HepG2 (cell line): ENCODE measurements around the gene SLC34A2.

Source experiments
- BRD4 ChIP-seq: sonication (generic); formaldehyde crosslinking; IDR thresholded peaks from 2 replicates; pipeline ENCODE4 v1.4.0; 2020; ENCODE audit warnings: missing genetic modification reagents
- CHCHD3 ChIP-seq: sonication (generic); formaldehyde crosslinking; IDR thresholded peaks from 2 replicates; pipeline ENCODE4 v1.8.0; 2022; ENCODE audit warnings: mild to moderate bottlenecking, missing genetic modification reagents, moderate library complexity
- POLR2A ChIP-seq, 2 experiments: IDR thresholded peaks; 2 replicates each; pipeline ENCODE4 v1.6.1; 2011; ENCODE audit warnings: low read depth in 2 of 2, low read length in 2 of 2, mild to moderate bottlenecking in 1 of 2, moderate library complexity in 1 of 2; ENCODE audit not compliant: insufficient read depth in 1 of 2
- PRDM4 ChIP-seq: sonication (generic); formaldehyde crosslinking; IDR thresholded peaks from 2 replicates; pipeline ENCODE4 v1.9.0; 2021; ENCODE audit warnings: missing genetic modification reagents, borderline replicate concordance
- ZNF768 ChIP-seq: sonication (generic); formaldehyde crosslinking; IDR thresholded peaks from 2 replicates; pipeline ENCODE4 v1.4.0; 2020; ENCODE audit warnings: missing genetic modification reagents
- ZNF773 ChIP-seq: sonication (generic); formaldehyde crosslinking; IDR thresholded peaks from 2 replicates; pipeline ENCODE4 v1.4.0; 2020; ENCODE audit warnings: missing genetic modification reagents, borderline replicate concordance
- TF ChIP-seq, protein P1 (sequence below): fragments of 450-650 bp; IDR thresholded peaks from 2 replicates; pipeline ENCODE4 v1.6.1; 2017; ENCODE audit warnings: mild to moderate bottlenecking

DNA sequence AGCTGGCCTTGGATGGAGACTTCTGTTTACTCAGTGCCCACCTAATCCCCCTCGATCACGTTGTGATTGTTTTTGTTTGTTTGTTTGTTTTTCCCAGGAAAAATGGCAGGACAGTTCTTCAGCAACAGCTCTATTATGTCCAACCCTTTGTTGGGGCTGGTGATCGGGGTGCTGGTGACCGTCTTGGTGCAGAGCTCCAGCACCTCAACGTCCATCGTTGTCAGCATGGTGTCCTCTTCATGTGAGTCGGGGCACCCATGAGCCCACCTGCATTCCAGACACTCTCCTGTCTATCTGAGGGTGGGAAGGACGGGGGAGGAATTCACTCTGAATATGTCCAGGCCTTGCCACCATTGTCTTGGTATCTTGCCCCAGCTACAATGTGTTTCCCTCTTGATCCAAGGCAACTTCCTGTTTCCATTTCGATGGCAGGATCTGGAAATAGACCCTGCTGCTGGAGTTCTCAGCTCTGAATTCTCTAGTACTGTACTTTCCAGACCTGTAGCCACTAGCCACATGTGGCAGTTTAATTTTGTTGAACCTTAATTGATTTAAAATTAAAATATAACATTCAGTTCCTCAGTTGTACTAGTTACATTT is 10.5 kb downstream of the SLC34A2 start:
- TF ChIP-seq ZNF768, result no peak
- TF ChIP-seq, protein P1, sequence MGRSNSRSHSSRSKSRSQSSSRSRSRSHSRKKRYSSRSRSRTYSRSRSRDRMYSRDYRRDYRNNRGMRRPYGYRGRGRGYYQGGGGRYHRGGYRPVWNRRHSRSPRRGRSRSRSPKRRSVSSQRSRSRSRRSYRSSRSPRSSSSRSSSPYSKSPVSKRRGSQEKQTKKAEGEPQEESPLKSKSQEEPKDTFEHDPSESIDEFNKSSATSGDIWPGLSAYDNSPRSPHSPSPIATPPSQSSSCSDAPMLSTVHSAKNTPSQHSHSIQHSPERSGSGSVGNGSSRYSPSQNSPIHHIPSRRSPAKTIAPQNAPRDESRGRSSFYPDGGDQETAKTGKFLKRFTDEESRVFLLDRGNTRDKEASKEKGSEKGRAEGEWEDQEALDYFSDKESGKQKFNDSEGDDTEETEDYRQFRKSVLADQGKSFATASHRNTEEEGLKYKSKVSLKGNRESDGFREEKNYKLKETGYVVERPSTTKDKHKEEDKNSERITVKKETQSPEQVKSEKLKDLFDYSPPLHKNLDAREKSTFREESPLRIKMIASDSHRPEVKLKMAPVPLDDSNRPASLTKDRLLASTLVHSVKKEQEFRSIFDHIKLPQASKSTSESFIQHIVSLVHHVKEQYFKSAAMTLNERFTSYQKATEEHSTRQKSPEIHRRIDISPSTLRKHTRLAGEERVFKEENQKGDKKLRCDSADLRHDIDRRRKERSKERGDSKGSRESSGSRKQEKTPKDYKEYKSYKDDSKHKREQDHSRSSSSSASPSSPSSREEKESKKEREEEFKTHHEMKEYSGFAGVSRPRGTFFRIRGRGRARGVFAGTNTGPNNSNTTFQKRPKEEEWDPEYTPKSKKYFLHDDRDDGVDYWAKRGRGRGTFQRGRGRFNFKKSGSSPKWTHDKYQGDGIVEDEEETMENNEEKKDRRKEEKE, result no peak
- TF ChIP-seq CHCHD3, result no peak
- no peak for TF ChIP-seq ZNF773 (CRISPR knock-in tag)
- no peak for TF ChIP-seq BRD4 (CRISPR knock-in tag)
- no peak for TF ChIP-seq PRDM4 (CRISPR knock-in tag)
- no peak for TF ChIP-seq POLR2A (IDR thresholded peaks at IDR 0.05; ENCODE audit: insufficient read depth in 1 of 2, low read depth in 2 of 2, low read length in 2 of 2)
